Mesendoderm (in vitro differentiated cells): Measurements from ENCODE around the gene CSGALNACT2.

Source experiments
- DNase-seq: peaks from one replicate; pipeline ENCODE4 v3.0.0; 2013
- H2AK5ac ChIP-seq: 2 replicates; pipeline ENCODE4 v1.6.1; 2013; ENCODE audit warnings: low read length, inconsistent platforms
- H2BK120ac ChIP-seq: 2 replicates; pipeline ENCODE4 v1.6.1; 2013; ENCODE audit warnings: low read depth, mild to moderate bottlenecking, low read length, moderate library complexity, mixed read lengths
- H2BK15ac ChIP-seq: replicated peaks from 2 replicates; pipeline ENCODE4 v1.6.1; 2013; ENCODE audit warnings: low read depth, mild to moderate bottlenecking, moderate library complexity
- H2BK5ac ChIP-seq: 2 replicates; pipeline ENCODE4 v1.6.1; 2013; ENCODE audit warnings: low read length, inconsistent platforms
- H3K18ac ChIP-seq: 2 replicates; pipeline ENCODE4 v1.6.1; 2013; ENCODE audit warnings: mild to moderate bottlenecking, low read length, mixed read lengths
- H3K23ac ChIP-seq: one replicate; pipeline ENCODE4 v1.6.1; 2013; ENCODE audit warnings: low read length
- H3K27ac ChIP-seq: 2 replicates; pipeline ENCODE4 v1.5.1; 2013; ENCODE audit warnings: low read depth, mild to moderate bottlenecking, inconsistent platforms, low read length, moderate library complexity
- H3K27me3 ChIP-seq: 2 replicates; pipeline ENCODE4 v1.6.1; 2013; ENCODE audit warnings: low read length, control low read depth, mild to moderate bottlenecking, inconsistent platforms; ENCODE audit not compliant: insufficient read depth, poor library complexity
- H3K36me3 ChIP-seq: 2 replicates; pipeline ENCODE4 v1.6.1; 2013; ENCODE audit warnings: low read length, inconsistent platforms; ENCODE audit not compliant: control insufficient read depth, insufficient read depth
- H3K4ac ChIP-seq: one replicate; pipeline ENCODE4 v1.6.1; 2013; ENCODE audit warnings: low read depth, mild to moderate bottlenecking, low read length, moderate library complexity
- H3K4me1 ChIP-seq: 2 replicates; pipeline ENCODE4 v1.6.1; 2013; ENCODE audit warnings: low read depth, low read length, inconsistent platforms; ENCODE audit not compliant: control insufficient read depth
- H3K4me2 ChIP-seq: 2 replicates; pipeline ENCODE4 v1.6.1; 2013; ENCODE audit warnings: low read length
- H3K4me3 ChIP-seq: 2 replicates; pipeline ENCODE4 v1.5.1; 2013; ENCODE audit warnings: mild to moderate bottlenecking, low read length
- H3K56ac ChIP-seq: one replicate; pipeline ENCODE4 v1.6.1; 2013; ENCODE audit warnings: low read length
- H3K79me1 ChIP-seq: 2 replicates; pipeline ENCODE4 v1.6.1; 2013; ENCODE audit warnings: low read length, inconsistent platforms
- H3K79me2 ChIP-seq: 2 replicates; pipeline ENCODE4 v1.6.1; 2013; ENCODE audit warnings: mild to moderate bottlenecking, low read length; ENCODE audit not compliant: control insufficient read depth, insufficient read depth
- H3K9ac ChIP-seq: 2 replicates; pipeline ENCODE4 v1.6.1; 2013; ENCODE audit warnings: low read length, inconsistent platforms
- H4K5ac ChIP-seq: one replicate; pipeline ENCODE4 v1.6.1; 2013; ENCODE audit warnings: low read length
- H4K8ac ChIP-seq: one replicate; pipeline ENCODE4 v1.6.1; 2013; ENCODE audit warnings: low read depth, mild to moderate bottlenecking, control low read depth, low read length, moderate library complexity
- WGBS: extraction: QIAGEN DNeasy Blood & Tissue Kit; methylation state at CpG from one replicate; pipeline ENCODE4 v1.1.7; 2013; ENCODE audit warnings: low lambda C conversion rate, missing lambda C conversion rate; ENCODE audit not compliant: insufficient coverage; ENCODE audit errors: extremely low coverage; 5-methylcytosine and 5-hydroxymethylcytosine counted together

Gene CSGALNACT2

DNA sequence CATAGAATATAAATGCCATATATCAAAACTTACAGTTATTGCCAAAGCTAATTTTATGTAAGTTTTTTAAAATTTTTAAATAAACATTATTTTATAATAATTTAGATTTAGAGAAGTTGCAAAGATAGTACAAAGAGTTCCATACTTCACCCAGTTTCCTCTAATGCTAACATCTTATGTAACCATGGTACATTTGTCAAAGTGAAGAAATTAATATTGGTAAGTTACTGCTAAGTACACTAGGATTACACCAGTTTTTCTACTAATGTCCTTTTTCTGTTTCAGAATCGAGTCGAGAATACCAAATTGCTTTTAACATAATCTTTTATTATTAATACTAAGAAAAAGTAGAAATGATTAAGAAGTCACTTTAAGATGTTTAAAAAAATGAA lies 29.2 kb downstream of the CSGALNACT2 start:
- H3K9ac ChIP-seq: no peak overlapping the region
- no peak overlapping the region for H4K8ac ChIP-seq
- H3K27ac ChIP-seq: no peak overlapping the region
- no peaks in the 10 kb centered on the region for H3K79me2 ChIP-seq
- no CpG with 5 or more reads among the region's 2 CpGs for WGBS
- H3K4me3 ChIP-seq: no peak overlapping the region
- DNase-seq: no peak
- H3K79me1 ChIP-seq: no peaks in the 10 kb centered on the region
- no peak overlapping the region for H2AK5ac ChIP-seq
- no peak overlapping the region for H4K5ac ChIP-seq
- H3K4me2 ChIP-seq: no peak overlapping the region
- no peaks in the 10 kb centered on the region for H3K27me3 ChIP-seq
- H3K23ac ChIP-seq: no peak overlapping the region
- no peaks in the 10 kb centered on the region for H3K36me3 ChIP-seq
- H2BK120ac ChIP-seq: no peak overlapping the region
- H2BK5ac ChIP-seq: no peak overlapping the region
- H2BK15ac ChIP-seq: no peak overlapping the region
- no peaks in the 10 kb centered on the region for H3K4me1 ChIP-seq
- H3K56ac ChIP-seq: no peak overlapping the region
- H3K4ac ChIP-seq: no peak overlapping the region
- no peak overlapping the region for H3K18ac ChIP-seq

DNA sequence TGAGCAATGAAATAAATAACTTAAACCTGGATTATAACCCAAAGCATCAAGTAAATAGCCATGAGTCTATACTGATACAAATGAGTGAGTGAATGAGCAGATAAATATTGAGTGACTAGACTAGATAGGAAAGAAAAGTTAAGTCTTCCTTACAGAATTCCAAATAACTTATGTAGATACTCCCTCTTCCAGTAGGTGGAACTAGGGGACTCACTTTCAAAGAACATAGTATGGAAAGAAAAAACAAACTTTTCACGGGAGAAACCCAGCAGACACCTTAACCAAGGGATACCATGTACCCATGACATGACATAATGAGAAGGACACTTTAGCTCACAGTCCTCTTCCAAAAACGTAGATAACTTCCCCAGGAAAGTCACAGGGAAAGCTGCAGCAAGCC lies 32.2 kb downstream of the CSGALNACT2 start:
- WGBS: no CpG with 5 or more reads among the region's 2 CpGs

DNA sequence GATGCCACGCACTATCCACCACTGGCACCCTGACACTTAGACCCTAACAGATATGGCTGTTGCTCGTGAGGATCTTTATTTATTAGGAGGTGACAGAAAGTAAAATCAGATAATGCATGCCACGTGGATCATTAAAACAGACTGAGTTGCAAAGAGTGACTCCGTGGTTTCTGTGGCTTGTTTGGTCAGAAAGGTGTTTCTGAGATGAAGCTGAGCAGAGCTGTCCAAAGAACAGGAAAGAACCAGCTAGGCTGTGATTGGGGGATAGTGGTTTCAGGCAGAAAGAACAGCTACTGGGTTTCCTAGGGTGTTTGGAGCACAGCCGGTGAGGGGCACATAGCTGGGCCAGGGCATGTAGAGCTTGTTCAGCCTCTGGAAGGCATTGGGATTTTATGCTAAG lies 34.4 kb downstream of the CSGALNACT2 start:
- no peak overlapping the region for H2AK5ac ChIP-seq
- no CpG with 5 or more reads among the region's 5 CpGs for WGBS
- H3K27ac ChIP-seq: no peak overlapping the region
- H3K56ac ChIP-seq: no peak overlapping the region
- no peak overlapping the region for H3K4me2 ChIP-seq
- no peak overlapping the region for H4K5ac ChIP-seq
- no peak overlapping the region for H2BK120ac ChIP-seq
- no peaks in the 10 kb centered on the region for H3K27me3 ChIP-seq
- no peak overlapping the region for H3K9ac ChIP-seq
- no peak overlapping the region for H2BK15ac ChIP-seq
- no peak overlapping the region for H3K23ac ChIP-seq
- DNase-seq: no peak
- H3K79me1 ChIP-seq: no peaks in the 10 kb centered on the region
- no peak overlapping the region for H2BK5ac ChIP-seq
- H3K4me3 ChIP-seq: no peak overlapping the region
- H3K4me1 ChIP-seq: no peaks in the 10 kb centered on the region
- no peak overlapping the region for H4K8ac ChIP-seq
- no peaks in the 10 kb centered on the region for H3K36me3 ChIP-seq
- no peaks in the 10 kb centered on the region for H3K79me2 ChIP-seq
- H3K4ac ChIP-seq: no peak overlapping the region
- H3K18ac ChIP-seq: no peak overlapping the region

More for the DNA sequence above, 32.2 kb downstream of the CSGALNACT2 start:
- H3K56ac ChIP-seq: no peak overlapping the region
- no peak overlapping the region for H3K9ac ChIP-seq
- H3K79me1 ChIP-seq: no peaks in the 10 kb centered on the region
- peak; percentile 43 for DNase-seq
- no peak overlapping the region for H3K4me2 ChIP-seq
- no peak overlapping the region for H3K27ac ChIP-seq
- H2BK5ac ChIP-seq: no peak overlapping the region
- H3K4ac ChIP-seq: no peak overlapping the region
- H3K23ac ChIP-seq: no peak overlapping the region
- H3K27me3 ChIP-seq: no peaks in the 10 kb centered on the region
- H3K79me2 ChIP-seq: no peaks in the 10 kb centered on the region
- H2BK15ac ChIP-seq: no peak overlapping the region
- H3K4me3 ChIP-seq: no peak overlapping the region
- no peak overlapping the region for H4K8ac ChIP-seq
- H3K4me1 ChIP-seq: no peaks in the 10 kb centered on the region
- no peaks in the 10 kb centered on the region for H3K36me3 ChIP-seq
- no peak overlapping the region for H4K5ac ChIP-seq
- H3K18ac ChIP-seq: no peak overlapping the region
- no peak overlapping the region for H2BK120ac ChIP-seq
- no peak overlapping the region for H2AK5ac ChIP-seq

DNA sequence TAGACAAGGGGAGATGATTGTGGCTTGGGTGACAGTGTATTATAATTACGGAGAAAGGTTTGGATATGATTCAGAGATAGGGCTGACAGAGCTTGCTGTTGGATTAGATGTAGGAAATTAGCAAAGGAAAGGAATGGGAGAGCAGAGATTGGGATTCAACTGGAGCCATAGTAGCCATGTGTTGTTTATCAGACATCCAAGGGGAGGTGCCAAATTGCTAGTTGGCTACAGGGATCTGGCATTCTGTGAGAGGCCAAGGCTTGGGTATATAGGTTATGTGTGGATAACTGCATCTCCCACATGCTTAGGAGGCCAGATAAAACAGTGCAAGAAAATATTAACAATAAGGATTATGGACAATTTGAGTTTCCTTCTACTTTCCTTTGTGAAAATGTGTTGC lies 34.9 kb downstream of the CSGALNACT2 start:
- Histone ChIP-seq H3K4me1 (no peaks in the 10 kb centered on the region), H3K79me2 (no peaks in the 10 kb centered on the region), H3K4me3 (no peak overlapping the region), H2BK15ac (no peak overlapping the region), H2AK5ac (no peak overlapping the region), H3K27me3 (no peaks in the 10 kb centered on the region), H3K4me2 (no peak overlapping the region), H2BK120ac (no peak overlapping the region), H3K18ac (no peak overlapping the region), H2BK5ac (no peak overlapping the region), H3K4ac (no peak overlapping the region), H4K5ac (no peak overlapping the region), H3K56ac (no peak overlapping the region), H3K23ac (no peak overlapping the region), H3K27ac (no peak overlapping the region), H4K8ac (no peak overlapping the region), H3K9ac (no peak overlapping the region), H3K79me1 (no peaks in the 10 kb centered on the region), H3K36me3 (no peaks in the 10 kb centered on the region)
- no CpG with 5 or more reads among the region's 1 CpG for WGBS
- peak; percentile 59 for DNase-seq

DNA sequence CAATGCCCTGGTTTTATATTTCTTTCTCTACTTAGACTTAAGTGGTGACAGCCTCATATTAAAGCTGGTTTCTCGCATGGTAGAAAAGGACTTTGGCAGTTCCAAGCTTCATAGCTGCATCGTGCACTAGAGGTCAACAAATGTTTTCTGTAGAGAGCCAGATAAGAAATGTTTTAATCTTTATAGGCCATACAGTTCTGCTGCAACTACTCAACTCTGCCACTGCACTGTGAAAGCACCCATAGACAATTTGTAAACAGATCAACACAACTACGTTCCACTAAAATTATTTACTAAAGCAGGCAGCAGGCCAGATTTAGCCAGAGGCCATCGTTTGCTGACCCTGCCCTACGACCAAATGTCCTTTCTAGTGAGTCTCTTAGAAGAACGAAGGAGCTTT lies 36.7 kb downstream of the CSGALNACT2 start:
- H3K4ac ChIP-seq: no peak overlapping the region
- no peaks in the 10 kb centered on the region for H3K79me2 ChIP-seq
- DNase-seq: no peak
- H3K27ac ChIP-seq: no peak overlapping the region
- H3K56ac ChIP-seq: no peak overlapping the region
- no peak overlapping the region for H2BK15ac ChIP-seq
- H3K9ac ChIP-seq: no peak overlapping the region
- H2AK5ac ChIP-seq: no peak overlapping the region
- no peak overlapping the region for H3K4me2 ChIP-seq
- H4K8ac ChIP-seq: no peak overlapping the region
- WGBS: no CpG with 5 or more reads among the region's 6 CpGs
- H3K4me1 ChIP-seq: no peaks in the 10 kb centered on the region
- no peak overlapping the region for H4K5ac ChIP-seq
- H3K18ac ChIP-seq: no peak overlapping the region
- H3K27me3 ChIP-seq: no peaks in the 10 kb centered on the region
- H3K79me1 ChIP-seq: no peaks in the 10 kb centered on the region
- H3K4me3 ChIP-seq: no peak overlapping the region
- H3K23ac ChIP-seq: no peak overlapping the region
- H2BK5ac ChIP-seq: no peak overlapping the region
- no peak overlapping the region for H2BK120ac ChIP-seq
- H3K36me3 ChIP-seq: no peaks in the 10 kb centered on the region

DNA sequence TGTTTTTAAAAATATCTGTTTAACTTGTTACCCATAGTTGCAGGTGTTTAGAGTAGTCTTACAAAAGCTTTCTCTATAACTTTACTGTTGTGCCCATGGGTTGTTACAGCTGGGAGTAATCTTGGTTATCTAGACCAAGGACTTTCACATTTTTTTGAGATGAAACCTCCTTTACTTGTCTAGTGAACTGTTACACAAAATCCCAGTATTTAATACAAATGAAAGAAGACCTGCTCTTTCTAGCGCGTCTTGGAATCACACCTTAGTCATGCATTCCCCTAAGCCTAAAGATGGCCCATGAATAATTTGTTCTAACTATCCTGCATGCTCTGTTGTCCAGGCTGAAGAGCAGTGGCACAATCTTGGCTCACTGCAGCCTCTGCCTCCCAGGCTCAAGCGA lies 38.0 kb downstream of the CSGALNACT2 start:
- Histone ChIP-seq H3K36me3 (no peaks in the 10 kb centered on the region), H3K18ac (no peak overlapping the region), H2BK5ac (no peak overlapping the region), H3K9ac (no peak overlapping the region), H4K8ac (no peak overlapping the region), H3K4me2 (no peak overlapping the region), H3K27ac (no peak overlapping the region), H2BK120ac (no peak overlapping the region), H4K5ac (no peak overlapping the region), H3K4me1 (no peaks in the 10 kb centered on the region), H3K79me1 (no peaks in the 10 kb centered on the region), H3K4ac (no peak overlapping the region), H3K27me3 (no peaks in the 10 kb centered on the region), H3K4me3 (no peak overlapping the region), H3K79me2 (no peaks in the 10 kb centered on the region), H3K23ac (no peak overlapping the region), H2AK5ac (no peak overlapping the region), H2BK15ac (no peak overlapping the region), H3K56ac (no peak overlapping the region)
- no CpG with 5 or more reads among the region's 3 CpGs for WGBS
- DNase-seq: no peak
